ENCODE measurements around the gene RUFY4. TPM values are rescaled to one million over a fixed set of nuclear protein-coding genes. Genes with fewer than 3 reads are reported as not detected.

The RUFY4 gene
- total and polyA plus RNA-seq, 2 of the 13 experiments (the other 11 are each of a cell fraction or from before 2014, with no cell fraction given), result not detected

DNA sequence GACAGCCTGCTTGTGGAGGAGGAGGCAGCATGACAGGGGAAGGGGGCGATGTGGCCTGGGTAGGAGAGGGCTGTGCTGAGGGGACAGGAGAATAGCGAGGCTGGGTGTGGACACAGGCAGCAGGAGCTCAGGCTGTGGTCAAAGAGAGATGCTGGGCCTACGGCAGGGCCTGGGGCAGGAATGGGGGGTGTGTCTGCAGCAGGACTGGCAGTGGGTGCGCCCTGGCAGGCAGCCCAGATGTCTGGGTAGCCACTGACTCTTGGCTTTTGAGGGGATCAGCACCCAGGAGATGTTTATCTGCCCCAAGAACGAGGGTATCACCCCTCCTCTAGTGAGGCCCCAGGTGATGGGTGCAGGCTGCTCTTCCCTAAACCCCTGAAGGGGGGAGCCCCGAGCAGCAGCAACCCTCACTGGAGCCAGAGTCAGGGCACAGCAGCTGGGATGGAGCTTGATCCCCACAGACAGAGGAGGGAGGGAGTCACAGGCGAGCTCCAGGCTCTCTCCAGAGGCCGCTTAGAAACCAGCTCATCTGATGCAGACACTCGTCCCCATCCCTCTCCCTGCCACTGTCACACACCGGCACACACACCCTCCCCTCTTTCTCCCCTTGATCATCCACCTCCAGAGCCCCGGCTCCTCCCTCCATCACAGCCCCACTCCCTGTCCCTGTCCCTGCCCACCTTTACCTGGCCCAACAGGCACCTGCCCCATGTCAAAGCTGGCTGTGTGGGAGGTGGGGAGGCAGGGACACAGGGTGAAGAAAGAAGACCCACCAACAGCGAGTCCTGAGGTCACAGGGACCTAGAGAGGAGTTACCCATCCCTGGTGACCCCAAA lies 36.5 kb upstream of the RUFY4 start (continued):
- no peak for TF ChIP-seq ZBTB21 (CRISPR knock-in tag; IDR thresholded peaks at IDR 0.05)

DNA sequence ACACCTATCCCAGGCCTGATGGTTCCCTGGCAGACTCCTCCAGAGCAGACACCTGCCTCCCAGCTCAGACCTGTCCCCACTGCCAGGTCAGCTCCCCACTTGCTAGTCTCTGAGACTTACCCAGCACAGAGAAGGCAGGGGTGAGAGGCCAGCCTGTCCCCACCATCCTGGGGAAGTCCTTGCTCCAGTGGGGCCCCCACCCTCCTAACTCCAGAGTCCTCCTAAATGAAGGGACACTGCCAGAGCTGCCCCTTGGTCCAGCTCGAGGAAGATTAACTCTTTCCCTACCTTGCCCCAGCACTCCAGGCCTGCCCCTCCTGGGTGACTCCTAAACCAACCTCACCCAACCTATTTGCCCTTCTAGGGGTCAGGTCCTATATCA lies 35.9 kb upstream of the RUFY4 start:
- no peaks in the 10 kb centered on the region for H4K20me1 ChIP-seq (ENCODE audit: insufficient read depth, low read length)
- H3K4me1 ChIP-seq (ENCODE audit: insufficient read depth, low read length), result peaks cover 8% of the 10 kb centered on the region
- H3K27ac ChIP-seq (ENCODE audit: extremely low read length, insufficient read depth, low read length), result no peak overlapping the region
- FAIRE-seq (no peak), ATAC-seq (peak; percentile 7; the same call in 2 of the 3 replicates), DNase-seq (ENCODE audit: low spot score) (no peak)
- BruUV-seq (replicated peaks), result no TSS peak
- peaks cover 11 to 71% of the 10 kb centered on the region in 2 experiments for H3K27me3 ChIP-seq (ENCODE audit: control insufficient read depth in 1 of 2, insufficient read depth in 2 of 2, low read length in 2 of 2)
- TF ChIP-seq ZNF652 (CRISPR knock-in tag; IDR thresholded peaks at IDR 0.05; ENCODE audit: borderline replicate concordance, low read depth), result peak; percentile 32; the same call in 1 of the 2 replicates
- no peak for TF ChIP-seq MAF1 (CRISPR knock-in tag; IDR thresholded peaks at IDR 0.05; ENCODE audit: borderline replicate concordance)
- 0 out of 2 replicates have a peak, but pooled peaks have one; percentile 33 for TF ChIP-seq MTF2 (CRISPR knock-in tag; IDR thresholded peaks at IDR 0.05; ENCODE audit: borderline replicate concordance)
- in situ Hi-C loops (cut with HindIII; ENCODE audit: extremely low pct_ligation_motif_present, low pct_unique_long_range_greater_than_20kb) (loop anchor here (5.0 kb wide), 1 partner anchor 246 kb away; no protein-coding TSS in a partner anchor), intact Hi-C loops (cut with micrococcal nuclease; ENCODE audit: unreplicated experiment) (no loop called here)
- no peak overlapping the region for H3K4me3 ChIP-seq (replicated peaks in 1 of 3; ENCODE audit: insufficient read depth in 1 of 3, low read depth in 2 of 3, low read length in 3 of 3)
- no peak overlapping the region for H2AFZ ChIP-seq (ENCODE audit: low read length)
- no peaks in the 10 kb centered on the region for H3K79me2 ChIP-seq (ENCODE audit: insufficient read depth, low read length)
- no peak overlapping the region for H3K4me2 ChIP-seq (ENCODE audit: low read depth, low read length)
- H3K36me3 ChIP-seq (replicated peaks in 1 of 2; ENCODE audit: control insufficient read depth in 1 of 2, insufficient read depth in 2 of 2, low read length in 2 of 2), result no peaks in the 10 kb centered on the region
- CTCF ChIA-PET (ENCODE audit: low intra/inter-chr PET ratio, low total read pairs), result no interaction called here
- 0% methylated on average over 1 of the region's 1 CpG for WGBS (ENCODE audit: low lambda C conversion rate)
- POLR2A ChIA-PET, result no interaction called here
- no peak overlapping the region for H3K9ac ChIP-seq (ENCODE audit: insufficient read depth, low read depth, low read length)
- H3K9me3 ChIP-seq (ENCODE audit: low read length), result no peaks in the 10 kb centered on the region
